ENCODE measurements around the gene BRSK2.

- TF ChIP-seq, protein P1, sequence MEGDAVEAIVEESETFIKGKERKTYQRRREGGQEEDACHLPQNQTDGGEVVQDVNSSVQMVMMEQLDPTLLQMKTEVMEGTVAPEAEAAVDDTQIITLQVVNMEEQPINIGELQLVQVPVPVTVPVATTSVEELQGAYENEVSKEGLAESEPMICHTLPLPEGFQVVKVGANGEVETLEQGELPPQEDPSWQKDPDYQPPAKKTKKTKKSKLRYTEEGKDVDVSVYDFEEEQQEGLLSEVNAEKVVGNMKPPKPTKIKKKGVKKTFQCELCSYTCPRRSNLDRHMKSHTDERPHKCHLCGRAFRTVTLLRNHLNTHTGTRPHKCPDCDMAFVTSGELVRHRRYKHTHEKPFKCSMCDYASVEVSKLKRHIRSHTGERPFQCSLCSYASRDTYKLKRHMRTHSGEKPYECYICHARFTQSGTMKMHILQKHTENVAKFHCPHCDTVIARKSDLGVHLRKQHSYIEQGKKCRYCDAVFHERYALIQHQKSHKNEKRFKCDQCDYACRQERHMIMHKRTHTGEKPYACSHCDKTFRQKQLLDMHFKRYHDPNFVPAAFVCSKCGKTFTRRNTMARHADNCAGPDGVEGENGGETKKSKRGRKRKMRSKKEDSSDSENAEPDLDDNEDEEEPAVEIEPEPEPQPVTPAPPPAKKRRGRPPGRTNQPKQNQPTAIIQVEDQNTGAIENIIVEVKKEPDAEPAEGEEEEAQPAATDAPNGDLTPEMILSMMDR (conservative IDR thresholded peaks at IDR 0.05 in 1 of 2, IDR thresholded peaks at IDR 0.05 in 1 of 2; ENCODE audit: low read depth in 1 of 2, low read length in 2 of 2) = no peak
- no peak for TF ChIP-seq EZH2 (IDR thresholded peaks at IDR 0.05; ENCODE audit: low read length, missing control alignments)
Observed at GRCh38 chr11:1450344-1450875, 60.7 kb downstream of the BRSK2 start.
